GM12878 (cell line): ENCODE data around the gene DIAPH1. TPM values are rescaled to one million over a fixed set of nuclear protein-coding genes. Genes with fewer than 3 reads are reported as not detected.
A peak's percentile ranks its signal among the peaks of the same experiment; 100 is the strongest.

Source experiments
- ASH2L ChIP-seq: fragments of 300-600, 200-600 bp; sonication (generic); IDR thresholded peaks from 2 replicates; pipeline ENCODE4 v1.6.1; 2017; ENCODE audit warnings: low read depth, mild to moderate bottlenecking, borderline replicate concordance
- ATF2 ChIP-seq: IDR thresholded peaks from 2 replicates; pipeline ENCODE4 v1.6.1; 2012; ENCODE audit warnings: low read length, inconsistent platforms
- BCL11A ChIP-seq: IDR thresholded peaks from 2 replicates; pipeline ENCODE4 v1.6.1; 2011; ENCODE audit warnings: low read depth, low read length
- BHLHE40 ChIP-seq, 2 experiments: fragments of 450-650 bp in 1 of 2; IDR thresholded peaks; 2 replicates each; pipeline ENCODE4 v1.6.1; 2011 to 2017; ENCODE audit warnings: low read depth in 2 of 2, borderline replicate concordance in 1 of 2, improper control_type of control experiment in 1 of 2, low read length in 1 of 2, mild to moderate bottlenecking in 1 of 2
- BRCA1 ChIP-seq: IDR thresholded peaks from 2 replicates; pipeline ENCODE4 v1.6.1; 2011; ENCODE audit warnings: low read depth, low read length, improper control_type of control experiment
- CHD1 ChIP-seq: IDR thresholded peaks from 2 replicates; pipeline ENCODE4 v1.6.1; 2012; ENCODE audit warnings: low read depth, low read length, improper control_type of control experiment
- GABPA ChIP-seq: IDR thresholded peaks from 2 replicates; pipeline ENCODE4 v1.6.1; 2014; ENCODE audit warnings: antibody characterized with exemption, low read depth, mild to moderate bottlenecking, inconsistent platforms
- HDAC2 ChIP-seq: fragments of 200-600 bp; sonication (generic); IDR thresholded peaks from 2 replicates; pipeline ENCODE4 v1.6.1; 2017
- KDM1A ChIP-seq: fragments of 200-600 bp; sonication (generic); IDR thresholded peaks from 2 replicates; pipeline ENCODE4 v1.6.1; 2016; ENCODE audit warnings: borderline replicate concordance
- NFYB ChIP-seq: IDR thresholded peaks from 2 replicates; pipeline ENCODE4 v1.6.1; 2011; ENCODE audit warnings: low read depth, mild to moderate bottlenecking, low read length, improper control_type of control experiment, moderate library complexity; ENCODE audit not compliant: insufficient read depth
- PAX5 ChIP-seq: IDR thresholded peaks from 2 replicates; pipeline ENCODE4 v1.6.1; 2011; ENCODE audit warnings: low read depth, low read length, borderline replicate concordance
- PAX8 ChIP-seq: fragments of 450-650 bp; IDR thresholded peaks from 2 replicates; pipeline ENCODE4 v1.6.1; 2017; ENCODE audit warnings: mild to moderate bottlenecking, moderate library complexity
- SKIL ChIP-seq: fragments of 450-650 bp; IDR thresholded peaks from 2 replicates; pipeline ENCODE4 v1.6.1; 2017; ENCODE audit warnings: mild to moderate bottlenecking, low read depth, inconsistent platforms; ENCODE audit not compliant: poor library complexity, severe bottlenecking
- SMC3 ChIP-seq: IDR thresholded peaks from 2 replicates; pipeline ENCODE4 v1.6.1; 2011; ENCODE audit warnings: low read length, improper control_type of control experiment, borderline replicate concordance
- TAF1 ChIP-seq: IDR thresholded peaks from 2 replicates; pipeline ENCODE4 v1.6.1; 2011; ENCODE audit warnings: mild to moderate bottlenecking, low read depth, low read length, borderline replicate concordance
- TBL1XR1 ChIP-seq: IDR thresholded peaks from 2 replicates; pipeline ENCODE4 v1.6.1; 2012; ENCODE audit warnings: low read depth, low read length, improper control_type of control experiment
- ZBTB4 ChIP-seq: fragments of 450-650 bp; formaldehyde crosslinking; IDR thresholded peaks from 2 replicates; pipeline ENCODE4 v1.4.0; 2022; ENCODE audit warnings: mild to moderate bottlenecking, moderate library complexity
- ZNF592 ChIP-seq: fragments of 450-650 bp; IDR thresholded peaks from 2 replicates; pipeline ENCODE4 v1.6.1; 2017; ENCODE audit warnings: mild to moderate bottlenecking, moderate library complexity
- polyA plus RNA-seq, 11 experiments: library from polyadenylated mRNA; depleted of rRNA in 4 of 11; unstranded in 6 of 11; stranded (reverse) in 5 of 11; fragments of >200 nt; fragmentation: Nextera tagmentation in 4 of 11; fragmentation: Illumina TruSeq in 1 of 11; extraction: Ambion mirVana in 4 of 11; extraction: Trizol in 1 of 11; gene quantifications; 1 replicate in 1 of 11; 2 replicates in 10 of 11; pipeline versions ENCODE4 v1.2.1 to v1.2.3, GENCODE V29; 2011 to 2016; ENCODE audit warnings: inconsistent platforms in 2 of 11, missing spikeins in 2 of 11, low read depth in 1 of 11
- total RNA-seq, 4 experiments: library from RNA; depleted of rRNA in 3 of 4; stranded (reverse); fragments of >200 nt in 3 of 4; fragmentation: Illumina TruSeq in 1 of 4; extraction: Trizol in 1 of 4; gene quantifications; 2 replicates each; pipeline versions ENCODE4 v1.2.1 to v1.2.3, GENCODE V29; 2013 to 2021

The DIAPH1 gene
- total and polyA plus RNA-seq, 10 of the 15 experiments (the other 5 are each of a cell fraction or from before 2014, with no cell fraction given): 37.8 to 168 (median 59.0) TPM

- no peak; the same call in 1 of the 2 replicates for TF ChIP-seq BRCA1
- peak; percentile 100 for TF ChIP-seq SMC3
- TF ChIP-seq KDM1A: no peak
- TF ChIP-seq ZNF592: peak; percentile 93
- TF ChIP-seq SKIL: peak; percentile 46
- peak; percentile 93 to 95 for TF ChIP-seq BHLHE40 (IDR thresholded peaks at IDR 0.05; ENCODE audit: borderline replicate concordance in 1 of 2, low read depth in 2 of 2, low read length in 1 of 2)
- peak; percentile 45; the same call in 1 of the 2 replicates for TF ChIP-seq NFYB
- no peak for TF ChIP-seq PAX8
- peak; percentile 56; the same call in 1 of the 2 replicates for TF ChIP-seq BCL11A
- no peak for TF ChIP-seq HDAC2
- TF ChIP-seq ASH2L: no peak
- peak; percentile 79 for TF ChIP-seq GABPA
- TF ChIP-seq ZBTB4: no peak
- TF ChIP-seq TAF1: peak; percentile 33; the same call in 1 of the 2 replicates
- peak; percentile 97 for TF ChIP-seq CHD1
- peak; percentile 87; the same call in 1 of the 2 replicates for TF ChIP-seq PAX5
- peak; percentile 77 for TF ChIP-seq TBL1XR1
- no peak for TF ChIP-seq ATF2
These were observed at the start of gene DIAPH1 (continued) for GRCh38 chr5:141618804-141619554.
